Right ventricle myocardium inferior (tissue), 1 donor: ENCODE data around the gene KRABD2.
A peak's percentile ranks its signal among the peaks of the same experiment; 100 is the strongest.
"Not testable (repeated sequence)": the region's sequence is repeated elsewhere in the genome, so short reads cannot be mapped to it uniquely, and the experiment has no call there.

Experiments used
- ATAC-seq: fragments of 200-7000 bp; cut with Tn5 transposase; one replicate; pipeline ENCODE4 v1.9.1; 2020; ENCODE audit warnings: mild to moderate bottlenecking, moderate library complexity
- DNase-seq: peaks from one replicate; pipeline ENCODE4 v3.0.0; 2021; ENCODE audit errors: missing footprints
- intact Hi-C: fragments of 100-400 bp; cut with DNase I; formaldehyde crosslinking; loops from one replicate; pipeline ENCODE4 v1.11.0; 2022
- donor health status: DM: no; HTN: yes; CAD: no; lungs with severe emphysema.

KRABD2 gene

GRCh38 chr17:8371786-8372185, 4.7 kb downstream of the KRABD2 start:
- intact Hi-C loops, result no loop called here
- DNase-seq (no peak), ATAC-seq (no peak)

- no peak for DNase-seq
- no peak for ATAC-seq
- intact Hi-C loops, result no loop called here
Observed at GRCh38 chr17:8369944-8370343, 6.6 kb downstream of the KRABD2 start.

GRCh38 chr17:8368193-8368592, 8.3 kb downstream of the KRABD2 start:
- intact Hi-C loops, result no loop called here
- ATAC-seq, result no peak

GRCh38 chr17:8366231-8366630, 10.3 kb downstream of the KRABD2 start:
- DNase-seq, result no peak
- no peak for ATAC-seq
- intact Hi-C loops, result no loop called here

More at GRCh38 chr17:8368193-8368592, 8.3 kb downstream of the KRABD2 start:
- DNase-seq, result no peak

GRCh38 chr17:8365143-8365542, 11.4 kb downstream of the KRABD2 start:
- intact Hi-C loops, result no loop called here

GRCh38 chr17:8362651-8363332, 13.7 kb downstream of the KRABD2 start:
- ATAC-seq (no peak), DNase-seq (no peak)
- intact Hi-C loops, result loop anchor here (5.0 kb wide), 1 partner anchor 35 kb away; no protein-coding TSS in a partner anchor

More at GRCh38 chr17:8365143-8365542, 11.4 kb downstream of the KRABD2 start:
- DNase-seq, result no peak
- no peak for ATAC-seq

- ATAC-seq (no peak), DNase-seq (no peak)
- intact Hi-C loops, result loop anchor here (2.0 to 5.0 kb wide), 2 partner anchors 33 to 50 kb away; partner anchors contain the start of gene ARHGEF15
Observed at GRCh38 chr17:8360751-8361150, 15.8 kb downstream of the KRABD2 start.

- DNase-seq, result no peak
- ATAC-seq, result no peak
- intact Hi-C loops, result loop anchor here (2.0 to 5.0 kb wide), 2 partner anchors 33 to 49 kb away; partner anchors contain the start of gene ARHGEF15
Observed at GRCh38 chr17:8360260-8360659, 16.2 kb downstream of the KRABD2 start.

- ATAC-seq (peak; percentile 87), DNase-seq (no peak)
- intact Hi-C loops, result loop anchor here (2.0 to 5.0 kb wide), 2 partner anchors 32 to 49 kb away; partner anchors contain the start of gene ARHGEF15
Observed at GRCh38 chr17:8359769-8360168, 16.7 kb downstream of the KRABD2 start.

GRCh38 chr17:8357910-8358309, 18.6 kb downstream of the KRABD2 start:
- intact Hi-C loops, result no loop called here
- ATAC-seq, result no peak
- no peak for DNase-seq

- ATAC-seq (no peak), DNase-seq (no peak)
- intact Hi-C loops, result no loop called here
Observed at GRCh38 chr17:8354236-8354635, 22.3 kb downstream of the KRABD2 start.

- intact Hi-C loops, result no loop called here
- ATAC-seq (no peak), DNase-seq (no peak)
Observed at GRCh38 chr17:8353736-8354135, 22.8 kb downstream of the KRABD2 start.

- ATAC-seq (no peak), DNase-seq (no peak)
- intact Hi-C loops, result no loop called here
Observed at GRCh38 chr17:8350339-8350738, 26.2 kb downstream of the KRABD2 start.

GRCh38 chr17:8347001-8347400, 29.5 kb downstream of the KRABD2 start:
- ATAC-seq, DNase-seq, intact Hi-C loops: not testable (repeated sequence)

- DNase-seq, result no peak
- intact Hi-C loops, result no loop called here
Observed at GRCh38 chr17:8345951-8346665, 30.4 kb downstream of the KRABD2 start.

GRCh38 chr17:8345052-8345690, 31.3 kb downstream of the KRABD2 start:
- intact Hi-C loops, result no loop called here
- ATAC-seq (no peak), DNase-seq (no peak)

More at GRCh38 chr17:8345951-8346665, 30.4 kb downstream of the KRABD2 start:
- ATAC-seq, result no peak

- intact Hi-C loops, result no loop called here
- DNase-seq (no peak), ATAC-seq (no peak)
Observed at GRCh38 chr17:8341456-8341855, 35.0 kb downstream of the KRABD2 start.

GRCh38 chr17:8339540-8339939, 37.0 kb downstream of the KRABD2 start, which contains the start of gene ODF4:
Gene ODF4 (plus strand): TSS chr17:8339840. CDS start chr17:8340052, 212 bp downstream.
- DNase-seq (no peak), ATAC-seq (no peak)
- intact Hi-C loops, result no loop called here

GRCh38 chr17:8338753-8339140, 37.8 kb downstream of the KRABD2 start:
- intact Hi-C loops, result no loop called here

More at GRCh38 chr17:8338753-8339140, 37.8 kb downstream of the KRABD2 start:
- ATAC-seq (no peak), DNase-seq (no peak)
